Keratinocyte (primary cell): Measurements from ENCODE around the gene B3GAT1.

Source experiments
- EZH2 ChIP-seq: IDR thresholded peaks from one replicate; pipeline ENCODE4 v1.6.1; 2012; ENCODE audit warnings: inconsistent platforms, mild to moderate bottlenecking, low read length, moderate library complexity
- TF ChIP-seq, protein P1 (sequence below), 3 experiments: IDR thresholded peaks in 1 of 3; conservative IDR thresholded peaks in 1 of 3; optimal IDR thresholded peaks in 1 of 3; 2 replicates in 2 of 3; 3 replicates in 1 of 3; pipeline versions ENCODE3 to v1.5.1; 2011; ENCODE audit warnings: low read length in 3 of 3, mild to moderate bottlenecking in 3 of 3, moderate library complexity in 2 of 3, control low read depth in 1 of 3, inconsistent platforms in 1 of 3; ENCODE audit not compliant: insufficient read depth in 2 of 3; ENCODE audit errors: extremely low read depth in 1 of 3

DNA sequence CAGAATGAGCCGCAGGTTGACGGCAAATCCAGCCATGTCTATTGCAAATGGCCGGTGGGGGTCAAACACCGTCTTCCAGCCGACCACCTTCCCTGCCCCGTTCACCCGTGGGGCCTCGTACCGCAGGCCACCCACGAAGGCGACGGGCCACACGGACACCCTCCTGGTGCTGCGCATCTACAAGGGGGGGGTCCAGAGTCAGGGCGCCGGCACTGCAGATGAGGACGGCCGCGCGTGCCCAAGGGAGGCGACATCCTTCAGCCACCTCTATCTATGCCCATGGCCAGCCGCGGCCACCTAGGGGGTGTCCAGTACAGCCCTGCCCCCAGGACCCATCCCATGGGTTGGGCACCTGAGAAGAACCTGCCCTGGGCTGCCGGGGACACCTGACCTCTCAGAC is 29.2 kb downstream of the B3GAT1 start:
- TF ChIP-seq, protein P1, sequence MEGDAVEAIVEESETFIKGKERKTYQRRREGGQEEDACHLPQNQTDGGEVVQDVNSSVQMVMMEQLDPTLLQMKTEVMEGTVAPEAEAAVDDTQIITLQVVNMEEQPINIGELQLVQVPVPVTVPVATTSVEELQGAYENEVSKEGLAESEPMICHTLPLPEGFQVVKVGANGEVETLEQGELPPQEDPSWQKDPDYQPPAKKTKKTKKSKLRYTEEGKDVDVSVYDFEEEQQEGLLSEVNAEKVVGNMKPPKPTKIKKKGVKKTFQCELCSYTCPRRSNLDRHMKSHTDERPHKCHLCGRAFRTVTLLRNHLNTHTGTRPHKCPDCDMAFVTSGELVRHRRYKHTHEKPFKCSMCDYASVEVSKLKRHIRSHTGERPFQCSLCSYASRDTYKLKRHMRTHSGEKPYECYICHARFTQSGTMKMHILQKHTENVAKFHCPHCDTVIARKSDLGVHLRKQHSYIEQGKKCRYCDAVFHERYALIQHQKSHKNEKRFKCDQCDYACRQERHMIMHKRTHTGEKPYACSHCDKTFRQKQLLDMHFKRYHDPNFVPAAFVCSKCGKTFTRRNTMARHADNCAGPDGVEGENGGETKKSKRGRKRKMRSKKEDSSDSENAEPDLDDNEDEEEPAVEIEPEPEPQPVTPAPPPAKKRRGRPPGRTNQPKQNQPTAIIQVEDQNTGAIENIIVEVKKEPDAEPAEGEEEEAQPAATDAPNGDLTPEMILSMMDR (optimal IDR thresholded peaks at IDR 0.05 in 1 of 3, IDR thresholded peaks at IDR 0.05 in 1 of 3, conservative IDR thresholded peaks at IDR 0.05 in 1 of 3; ENCODE audit: extremely low read depth in 1 of 3, insufficient read depth in 2 of 3, low read length in 3 of 3): no peak
- no peak for TF ChIP-seq EZH2
